Nucleus accumbens (tissue), 56 donors: ENCODE results near the gene KHSRP.
A peak's percentile ranks its signal among the peaks of the same experiment; 100 is the strongest.
"Not testable (repeated sequence)": the region's sequence is repeated elsewhere in the genome, so short reads cannot be mapped to it uniquely, and the experiment has no call there.

Experiments used
- DNase-seq, 56 donors: peaks; one replicate each; lab custom pipeline; 2025; lab: John Stamatoyannopoulos, UW

KHSRP gene

GRCh38 chr19:6421075-6422014, 3.3 kb downstream of the KHSRP start:
- DNase-seq = no peak

DNA sequence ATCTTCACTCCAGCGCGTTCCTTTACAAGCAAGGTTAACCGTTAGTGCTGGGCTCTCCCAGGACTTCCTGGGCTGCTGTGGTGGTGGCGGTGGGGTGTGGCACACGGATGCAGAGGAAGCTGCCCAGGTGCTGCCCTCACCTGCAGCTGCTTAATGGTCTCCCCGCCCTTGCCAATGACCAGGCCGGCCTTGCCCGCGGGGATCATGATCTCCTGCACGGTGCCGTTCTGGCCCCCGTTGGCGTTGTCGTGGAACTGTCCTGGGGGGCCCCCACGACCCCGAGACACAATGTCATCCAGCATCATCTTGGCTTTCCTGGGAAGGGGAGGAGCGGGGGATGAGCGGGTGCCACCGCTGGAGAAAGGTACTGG, 6.1 kb downstream of the KHSRP start:
- no peak for DNase-seq

DNA sequence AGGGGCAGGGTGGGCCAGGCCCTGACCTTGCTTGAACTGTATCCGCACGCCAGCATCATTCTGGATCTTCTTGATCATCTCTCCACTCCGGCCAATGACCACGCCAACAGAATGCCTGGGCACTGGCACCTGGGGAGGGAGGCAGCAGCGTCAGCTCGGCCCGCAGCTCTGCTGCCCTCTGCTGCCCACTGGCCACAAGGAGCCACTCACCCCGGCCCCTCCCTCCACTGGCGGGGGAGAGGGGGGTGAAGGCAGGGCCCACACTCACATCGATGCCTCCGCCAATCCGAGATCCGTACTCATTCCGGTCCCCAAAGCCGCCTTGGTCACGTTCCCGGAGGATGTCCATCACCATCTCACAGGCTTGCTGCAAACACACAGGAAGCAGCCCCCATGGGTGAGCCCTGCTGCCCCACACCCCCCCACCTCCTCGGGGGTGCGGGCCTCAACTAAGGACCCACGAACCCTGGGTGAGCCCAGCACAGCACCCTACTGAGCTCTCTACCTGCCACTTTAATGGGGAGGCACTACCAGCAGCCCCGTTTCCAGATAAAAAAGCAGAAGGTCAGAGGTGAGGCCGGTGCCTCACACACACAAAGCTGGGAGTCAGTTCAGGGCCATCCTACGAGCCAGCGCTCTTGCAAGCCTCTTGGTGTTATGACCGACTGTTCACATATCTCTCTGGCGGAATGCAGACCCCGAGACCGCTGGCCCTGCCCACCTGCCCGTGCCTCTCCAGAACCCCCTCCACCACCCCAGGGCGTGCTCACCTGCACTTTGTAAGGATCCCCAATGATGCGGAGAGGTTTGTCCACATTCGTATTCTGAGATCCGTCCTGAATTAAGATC, 6.7 kb downstream of the KHSRP start:
- peak in 39 of 56 donors; percentile 2 to 75 (median 37) for DNase-seq

GRCh38 chr19:6416658-6417405, 7.8 kb downstream of the KHSRP start:
- DNase-seq = peak in 2 of 56 donors; percentile 18 to 20

DNA sequence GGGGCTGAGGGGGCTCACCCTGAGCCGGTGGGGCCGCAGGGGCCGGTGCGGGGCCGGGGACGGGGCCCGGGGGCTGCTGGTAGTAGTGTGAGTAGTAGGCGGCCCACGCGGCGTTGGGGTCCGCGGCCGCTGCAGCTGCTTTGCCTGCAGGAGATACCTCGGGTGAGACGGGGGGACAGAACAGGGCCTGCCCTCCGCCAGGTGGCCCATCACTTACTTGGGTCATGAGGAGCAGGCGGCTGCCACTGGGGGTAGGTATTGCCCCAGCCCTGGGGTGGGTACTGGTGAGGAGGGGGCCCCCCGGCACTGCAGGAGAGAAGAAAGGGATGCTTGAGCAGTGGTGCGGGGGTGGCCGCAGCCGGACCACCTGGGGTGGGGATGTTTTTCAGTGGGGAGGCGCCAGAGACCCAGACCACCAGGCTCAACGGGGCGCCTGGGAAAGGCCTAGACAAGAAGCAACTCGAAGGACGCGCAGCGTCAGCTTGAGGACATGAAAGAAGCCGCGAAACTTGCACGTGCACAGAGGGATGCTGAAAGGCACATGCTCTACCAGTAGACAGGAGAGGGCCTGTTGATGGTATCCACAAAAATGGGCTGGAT, 8.9 kb downstream of the KHSRP start:
- DNase-seq = no peak

GRCh38 chr19:6414793-6415590, 9.6 kb downstream of the KHSRP start:
- no peak for DNase-seq

DNA sequence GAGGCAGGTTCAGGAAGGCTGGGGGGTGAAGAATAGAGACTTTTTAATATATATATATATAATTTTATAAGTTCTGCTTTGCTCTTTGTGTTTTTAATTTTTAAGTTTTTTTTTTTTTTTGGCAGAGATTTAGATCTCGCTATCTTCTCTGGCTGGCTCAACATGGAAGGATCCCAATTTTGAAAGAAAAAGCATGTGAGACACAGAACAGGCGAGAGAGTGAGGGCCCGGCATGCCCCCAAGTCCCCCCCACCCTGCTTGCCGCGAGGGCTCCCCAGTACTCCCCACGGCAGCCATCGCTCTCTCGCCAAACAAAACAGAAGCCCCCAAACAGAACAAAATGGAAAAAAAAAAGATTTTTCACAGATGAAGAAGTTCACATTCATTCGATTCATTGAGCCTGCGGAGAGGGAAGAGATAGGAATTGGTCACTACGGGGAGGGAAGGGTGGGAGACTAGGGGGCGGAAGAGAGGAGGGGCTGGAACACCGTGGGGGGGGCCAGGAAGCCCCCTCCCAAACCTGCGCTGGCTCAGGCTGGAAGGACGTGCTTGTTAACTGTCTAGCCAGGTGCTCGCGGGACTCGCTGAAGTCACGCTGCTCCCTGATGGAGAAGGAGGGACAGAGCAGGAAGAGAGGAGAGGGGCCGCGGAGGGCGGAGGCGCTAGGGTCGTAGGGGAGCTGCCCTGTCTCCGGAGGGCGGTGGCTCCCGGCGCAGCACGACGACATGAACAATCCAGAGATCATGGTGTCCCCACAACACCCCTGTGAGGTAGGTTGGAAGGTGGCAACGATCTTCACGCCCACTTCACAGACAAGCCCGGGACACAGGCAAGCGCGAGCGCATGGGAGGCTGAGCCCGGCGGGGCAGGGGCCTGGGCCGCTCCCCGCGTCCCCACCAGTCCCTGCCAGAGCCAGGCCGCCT, 10.6 kb downstream of the KHSRP start:
- no peak for DNase-seq

- no peak for DNase-seq
These were observed 11.3 kb downstream of the KHSRP start for GRCh38 chr19:6413291-6413690.

DNA sequence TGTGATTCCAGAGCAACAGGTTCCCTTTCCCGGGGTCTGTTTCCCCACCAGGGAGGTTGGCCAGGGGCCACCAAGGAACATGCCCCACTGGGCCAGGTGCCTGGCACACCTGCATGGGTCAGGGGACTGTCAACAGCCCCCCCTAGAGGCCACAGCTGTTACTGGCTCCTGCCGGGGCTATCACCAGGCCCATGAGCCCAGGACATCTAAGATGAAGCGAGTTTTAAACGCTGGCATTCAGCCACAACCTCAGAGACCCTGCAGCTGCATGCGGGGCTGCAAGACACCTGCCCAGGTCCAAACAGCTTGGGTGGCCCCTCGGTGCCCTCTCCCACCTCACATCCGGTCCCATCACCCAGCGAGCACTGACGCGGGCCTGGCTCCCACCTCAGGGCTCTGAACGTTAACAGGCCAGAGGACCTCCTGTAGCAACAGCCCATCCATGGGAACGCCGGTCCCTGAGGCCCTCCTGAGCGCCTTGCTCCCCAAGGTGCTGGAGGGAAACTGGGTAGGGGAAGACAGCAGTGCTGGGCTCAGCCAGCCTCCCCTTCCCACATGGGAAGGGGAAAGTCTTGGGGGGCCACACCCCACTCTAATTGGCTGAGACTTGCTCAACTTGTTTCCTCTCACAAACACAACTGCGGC, 12.0 kb downstream of the KHSRP start:
- DNase-seq = peak in 3 of 56 donors; percentile 3 to 22 (median 8)

- DNase-seq = no peak
These were observed 12.6 kb downstream of the KHSRP start for GRCh38 chr19:6412061-6412446.

GRCh38 chr19:6409346-6409745, 15.3 kb downstream of the KHSRP start:
- no peak for DNase-seq

DNA sequence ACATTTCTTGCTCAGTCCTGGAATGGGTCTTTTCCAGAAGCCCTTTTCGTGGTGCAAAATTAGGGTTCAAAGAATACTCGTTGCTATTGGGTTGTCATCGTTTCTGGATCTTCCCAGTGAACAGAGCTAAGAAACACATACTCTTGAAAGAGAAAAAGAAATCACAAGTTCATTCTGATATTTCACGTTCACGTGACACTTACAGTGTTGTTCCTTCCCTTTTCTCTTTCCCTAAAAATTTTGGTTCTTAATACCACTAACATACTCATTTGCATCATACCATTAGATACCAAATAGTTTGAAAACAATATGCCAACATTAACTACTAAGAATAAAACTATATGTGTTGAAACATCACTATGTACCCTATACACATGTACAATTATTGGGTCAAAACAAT, 18.2 kb downstream of the KHSRP start:
- DNase-seq = no peak

DNA sequence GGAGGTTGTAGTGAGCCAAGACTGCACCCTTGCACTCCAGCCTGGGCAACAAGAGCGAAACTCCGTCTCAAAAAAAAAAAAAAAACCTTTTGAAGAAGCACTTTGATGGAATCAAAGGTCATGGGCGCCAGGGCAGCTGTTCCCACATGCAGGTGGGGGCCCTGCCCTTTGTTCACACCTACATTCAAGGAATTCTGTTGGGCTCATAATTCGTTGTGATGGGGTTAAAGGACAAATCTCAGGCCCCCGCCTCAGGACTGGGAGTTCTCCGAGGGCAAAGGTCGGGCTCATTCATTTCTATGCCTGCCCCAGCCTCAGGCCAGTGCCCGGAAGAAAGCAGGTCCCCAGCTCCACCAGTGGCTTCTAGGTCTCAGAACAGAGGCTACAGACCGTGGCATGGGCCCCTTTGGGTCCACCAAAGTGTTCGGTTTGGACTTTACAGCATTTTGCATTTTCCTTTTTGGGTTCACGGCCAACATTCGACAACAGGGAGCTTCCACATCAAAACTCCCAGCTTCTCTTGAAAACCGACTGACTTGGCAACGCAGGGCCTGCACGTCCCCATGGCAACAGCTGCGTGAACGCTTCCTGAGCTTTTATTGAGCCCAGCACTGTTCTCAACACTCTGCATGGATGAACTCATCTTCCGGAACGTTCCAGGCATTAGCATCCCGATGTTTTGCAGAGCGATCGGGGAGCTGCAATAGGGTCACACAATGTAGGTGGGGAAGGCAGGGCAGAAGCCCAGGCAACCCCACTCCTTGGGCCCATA, 21.6 kb downstream of the KHSRP start:
- DNase-seq = peak in 52 of 56 donors; percentile 17 to 93 (median 68)

- no peak for DNase-seq
These were observed 22.6 kb downstream of the KHSRP start for GRCh38 chr19:6402058-6402457.

- not testable (repeated sequence) for DNase-seq
These were observed 24.3 kb downstream of the KHSRP start for GRCh38 chr19:6400062-6400944.

DNA sequence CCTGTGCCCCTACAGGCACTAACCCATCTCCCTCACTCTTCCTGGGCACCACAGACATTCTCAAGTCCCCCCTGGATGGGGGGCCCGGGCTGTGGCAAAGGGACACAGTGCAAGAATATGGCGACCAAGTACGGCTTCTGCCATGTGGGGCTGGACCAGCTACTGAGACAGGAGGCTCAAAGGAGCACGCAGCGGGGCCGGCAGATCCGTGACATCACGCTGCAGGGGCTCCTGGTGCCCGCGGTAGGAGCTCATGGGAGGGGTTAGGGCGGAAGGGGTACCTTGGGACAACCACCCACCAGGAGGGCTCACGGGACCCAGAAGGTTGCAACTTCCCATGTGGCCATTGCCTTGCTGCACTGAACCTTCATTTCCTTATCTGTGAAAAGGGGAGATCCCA, 28.3 kb downstream of the KHSRP start:
- no peak for DNase-seq
